C4-2B (cell line): ENCODE results near the gene CDH23.

Experiments
- ZFX ChIP-seq: fragments of 450-650 bp; IDR thresholded peaks from 2 replicates; pipeline ENCODE4 v1.6.1; 2017
- TF ChIP-seq, protein P1 (sequence below): fragments of 450-650 bp; conservative IDR thresholded peaks from 2 replicates; pipeline ENCODE4 v1.5.1; 2017; ENCODE audit warnings: mild to moderate bottlenecking

DNA sequence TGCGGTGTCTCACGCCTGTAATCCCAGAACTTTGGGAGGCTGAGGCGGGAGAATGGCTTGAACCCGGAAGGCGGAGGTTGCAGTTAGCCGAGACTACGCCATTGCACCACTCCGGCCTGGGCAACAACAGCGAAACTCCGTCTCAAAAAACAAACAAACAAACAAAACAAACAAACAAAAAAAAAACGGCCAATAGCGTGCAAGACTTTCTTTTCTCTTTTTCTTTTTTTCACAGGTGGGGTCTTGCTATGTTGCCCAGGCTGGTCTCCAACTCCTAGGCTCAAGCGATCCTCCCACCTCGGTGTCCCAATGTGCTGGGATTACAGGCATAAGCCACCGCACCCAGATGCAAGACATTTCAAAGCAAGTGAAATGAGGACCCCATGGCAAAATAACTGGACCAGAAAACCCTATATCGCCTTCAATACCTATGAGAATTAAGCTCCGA, 452.8 kb downstream of the CDH23 start:
- TF ChIP-seq, protein P1, sequence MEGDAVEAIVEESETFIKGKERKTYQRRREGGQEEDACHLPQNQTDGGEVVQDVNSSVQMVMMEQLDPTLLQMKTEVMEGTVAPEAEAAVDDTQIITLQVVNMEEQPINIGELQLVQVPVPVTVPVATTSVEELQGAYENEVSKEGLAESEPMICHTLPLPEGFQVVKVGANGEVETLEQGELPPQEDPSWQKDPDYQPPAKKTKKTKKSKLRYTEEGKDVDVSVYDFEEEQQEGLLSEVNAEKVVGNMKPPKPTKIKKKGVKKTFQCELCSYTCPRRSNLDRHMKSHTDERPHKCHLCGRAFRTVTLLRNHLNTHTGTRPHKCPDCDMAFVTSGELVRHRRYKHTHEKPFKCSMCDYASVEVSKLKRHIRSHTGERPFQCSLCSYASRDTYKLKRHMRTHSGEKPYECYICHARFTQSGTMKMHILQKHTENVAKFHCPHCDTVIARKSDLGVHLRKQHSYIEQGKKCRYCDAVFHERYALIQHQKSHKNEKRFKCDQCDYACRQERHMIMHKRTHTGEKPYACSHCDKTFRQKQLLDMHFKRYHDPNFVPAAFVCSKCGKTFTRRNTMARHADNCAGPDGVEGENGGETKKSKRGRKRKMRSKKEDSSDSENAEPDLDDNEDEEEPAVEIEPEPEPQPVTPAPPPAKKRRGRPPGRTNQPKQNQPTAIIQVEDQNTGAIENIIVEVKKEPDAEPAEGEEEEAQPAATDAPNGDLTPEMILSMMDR: no peak
- no peak for TF ChIP-seq ZFX
